GM23338 (cell line): Measurements from ENCODE around the gene NRIP1. TPM values are rescaled to one million over a fixed set of nuclear protein-coding genes. Genes with fewer than 3 reads are reported as not detected.

Source experiments
- ATAC-seq: fragments of 200-7000 bp; cut with Tn5 transposase; 3 replicates; pipeline ENCODE4 v1.9.1; 2020
- DNase-seq: peaks from one replicate; pipeline ENCODE4 v3.0.0-alpha.2; 2015; ENCODE audit warnings: low spot score
- H2AFZ ChIP-seq: fragments of 200-600 bp; sonication (generic); 2 replicates; pipeline ENCODE4 v1.8.0; 2016; ENCODE audit warnings: antibody characterized with exemption, mild to moderate bottlenecking, moderate library complexity
- H3F3A ChIP-seq: fragments of 200-600 bp; sonication (generic); replicated peaks from 2 replicates; pipeline ENCODE4 v1.8.0; 2017; ENCODE audit warnings: antibody characterized with exemption, mixed run types, low read depth
- H3K27ac ChIP-seq: fragments of 200-600 bp; sonication (generic); 2 replicates; pipeline ENCODE4 v1.6.1; 2016; ENCODE audit warnings: low read depth
- H3K27me3 ChIP-seq: fragments of 200-600 bp; sonication (generic); 2 replicates; pipeline ENCODE4 v1.8.0; 2016; ENCODE audit warnings: mild to moderate bottlenecking, mixed run types, moderate library complexity; ENCODE audit not compliant: insufficient read depth
- H3K36me3 ChIP-seq: fragments of 200-600 bp; sonication (generic); 2 replicates; pipeline ENCODE4 v1.8.0; 2016; ENCODE audit warnings: mild to moderate bottlenecking; ENCODE audit not compliant: insufficient read depth
- H3K4me1 ChIP-seq: fragments of 200-600 bp; sonication (generic); 2 replicates; pipeline ENCODE4 v1.8.0; 2016; ENCODE audit warnings: mild to moderate bottlenecking, moderate library complexity; ENCODE audit not compliant: insufficient read depth
- H3K4me2 ChIP-seq: fragments of 200-600 bp; sonication (generic); 2 replicates; pipeline ENCODE4 v1.7.1; 2017; ENCODE audit warnings: mixed run types
- H3K4me3 ChIP-seq: fragments of 200-600 bp; sonication (generic); 2 replicates; pipeline ENCODE4 v1.6.1; 2016; ENCODE audit warnings: mixed run types
- H3K79me2 ChIP-seq: fragments of 200-600 bp; sonication (generic); replicated peaks from 2 replicates; pipeline ENCODE4 v1.8.0; 2017; ENCODE audit warnings: mild to moderate bottlenecking; ENCODE audit not compliant: insufficient read depth
- H3K9me2 ChIP-seq: fragments of 200-600 bp; sonication (generic); 2 replicates; pipeline ENCODE4 v1.8.0; 2017; ENCODE audit not compliant: insufficient read depth
- H4K20me1 ChIP-seq: fragments of 200-600 bp; sonication (generic); replicated peaks from 2 replicates; pipeline ENCODE4 v1.8.0; 2017; ENCODE audit warnings: mild to moderate bottlenecking; ENCODE audit not compliant: insufficient read depth
- H3K27ac Mint-ChIP-seq: 2 replicates; pipeline ENCODE4 v1.8.0; 2020; ENCODE audit warnings: inconsistent platforms, mild to moderate bottlenecking, moderate library complexity, mixed read lengths
- H3K27me3 Mint-ChIP-seq: 3 replicates; pipeline ENCODE4 v1.8.0; 2022; ENCODE audit warnings: low read depth, mild to moderate bottlenecking, moderate library complexity, mixed read lengths, inconsistent platforms; ENCODE audit not compliant: insufficient read depth, poor library complexity
- H3K36me3 Mint-ChIP-seq: 3 replicates; pipeline ENCODE4 v1.8.0; 2021; ENCODE audit warnings: low read depth, mild to moderate bottlenecking, inconsistent platforms, moderate library complexity, mixed read lengths
- H3K4me1 Mint-ChIP-seq: 3 replicates; pipeline ENCODE4 v1.8.0; 2020; ENCODE audit warnings: mild to moderate bottlenecking, inconsistent platforms, mixed read lengths
- H3K4me3 Mint-ChIP-seq: 3 replicates; pipeline ENCODE4 v1.8.0; 2021; ENCODE audit warnings: moderate library complexity, mild to moderate bottlenecking, inconsistent platforms, mixed read lengths
- H3K9me3 Mint-ChIP-seq: 3 replicates; pipeline ENCODE4 v1.8.0; 2020; ENCODE audit warnings: moderate library complexity, mild to moderate bottlenecking, inconsistent platforms, mixed read lengths
- ETS1 ChIP-seq: IDR thresholded peaks from 2 replicates; pipeline ENCODE4 v1.6.1; 2016; ENCODE audit warnings: antibody characterized with exemption
- EZH2 ChIP-seq: fragments of 200-600 bp; sonication (generic); IDR thresholded peaks from one replicate; pipeline ENCODE4 v1.8.0; 2017; ENCODE audit warnings: antibody characterized with exemption, mild to moderate bottlenecking, low read depth; ENCODE audit not compliant: unreplicated experiment
- JUNB ChIP-seq: IDR thresholded peaks from one replicate; pipeline ENCODE4 v1.6.1; 2016; ENCODE audit warnings: antibody characterized with exemption; ENCODE audit not compliant: unreplicated experiment
- REST ChIP-seq: IDR thresholded peaks from one replicate; pipeline ENCODE4 v1.6.1; 2018; ENCODE audit warnings: antibody characterized with exemption; ENCODE audit not compliant: unreplicated experiment
- STAT1 ChIP-seq: IDR thresholded peaks from one replicate; pipeline ENCODE4 v1.6.1; 2016; ENCODE audit warnings: antibody characterized with exemption; ENCODE audit not compliant: unreplicated experiment
- ZNF114 ChIP-seq: fragments of 250-450 bp; sonication (Bioruptor Pico); IDR thresholded peaks from 2 replicates; pipeline ENCODE4 v1.5.0; 2020; ENCODE audit warnings: mild to moderate bottlenecking, moderate library complexity
- ZNF462 ChIP-seq: fragments of 250-450 bp; sonication (Bioruptor Pico); IDR thresholded peaks from 2 replicates; pipeline ENCODE4 v1.5.0; 2020; ENCODE audit warnings: mild to moderate bottlenecking, moderate library complexity
- polyA plus RNA-seq: library from polyadenylated mRNA; unstranded; fragments of >200 nt; fragmentation: Nextera tagmentation; extraction: Ambion mirVana; gene quantifications from 2 replicates; pipeline ENCODE4 v1.2.1, GENCODE V29; 2016
- total RNA-seq: library from RNA; depleted of rRNA; stranded (reverse); fragments of >200 nt; shearing (Covaris generic); gene quantifications from 2 replicates; pipeline ENCODE4 v1.2.3, GENCODE V29; 2014

Gene NRIP1
- total and polyA plus RNA-seq, 2 experiments from 2014 or later, result 3.0 to 9.0 TPM

GRCh38 chr21:14959343-14959742 is 105.5 kb downstream of the NRIP1 start:
- ATAC-seq, result no peak
- H3K36me3 ChIP-seq, result no peaks in the 10 kb centered on the region
- H3K9me2 ChIP-seq, result 0 out of 2 replicates have a peak, but pooled peaks cover 7% of the 10 kb centered on the region
- Mint-ChIP-seq H3K36me3 (no peaks in the 10 kb centered on the region), H3K4me3 (no peak overlapping the region), H3K9me3 (no peaks in the 10 kb centered on the region), H3K27me3 (no peaks in the 10 kb centered on the region), H3K27ac (no peak overlapping the region), H3K4me1 (peaks cover 7% of the 10 kb centered on the region; the same call in 1 of the 3 replicates)
- H4K20me1 ChIP-seq, result no peaks in the 10 kb centered on the region
- H3K4me3 ChIP-seq, result no peak overlapping the region
- no peak overlapping the region for H2AFZ ChIP-seq
- no peak overlapping the region for H3K4me2 ChIP-seq
- no peaks in the 10 kb centered on the region for H3K79me2 ChIP-seq
- no peak overlapping the region for H3K27ac ChIP-seq
- H3K4me1 ChIP-seq, result no peaks in the 10 kb centered on the region
- no peaks in the 10 kb centered on the region for H3K27me3 ChIP-seq
- no peak for TF ChIP-seq ZNF462
- no peak for TF ChIP-seq REST
- no peak for TF ChIP-seq STAT1
- no peak for TF ChIP-seq ETS1
- TF ChIP-seq ZNF114, result no peak
- no peak for TF ChIP-seq EZH2
- TF ChIP-seq JUNB, result no peak
- no peaks in the 10 kb centered on the region for H3F3A ChIP-seq
- no peak for DNase-seq
